ENCODE measurements around the gene NPAS2.

GRCh38 chr2:100824842-100825241 is 4.9 kb downstream of the NPAS2 start:
- TF ChIP-seq CTCF (IDR thresholded peaks at IDR 0.05) (no peak), POLR2A (IDR thresholded peaks at IDR 0.05) (no peak), POLR2AphosphoS5 (IDR thresholded peaks at IDR 0.05) (no peak)

Data from breast epithelium (tissue), 3 donors.